ENCODE measurements around the gene MAGEF1.

GRCh38 chr3:184733971-184734608, 22.2 kb upstream of the MAGEF1 start:
- TF ChIP-seq CTCF (IDR thresholded peaks at IDR 0.05), result no peak
- no peak for TF ChIP-seq POLR2A (IDR thresholded peaks at IDR 0.05)

Data from Peyer's patch (tissue), 4 donors.